MM.1S (cell line): ENCODE results near the gene ANTXR1.

Source experiments
- EZH2 ChIP-seq: fragments of 300-600 bp; sonication (generic); optimal IDR thresholded peaks from 2 replicates; pipeline ENCODE3; 2017; ENCODE audit warnings: low read depth, mild to moderate bottlenecking, antibody characterized with exemption, low read length, mixed read lengths
- TF ChIP-seq, protein P1 (sequence below): fragments of 300-600 bp; sonication (generic); IDR thresholded peaks from 2 replicates; pipeline ENCODE4 v1.5.1; 2016; ENCODE audit warnings: antibody characterized with exemption, low read length, mixed read lengths

- TF ChIP-seq, protein P1, sequence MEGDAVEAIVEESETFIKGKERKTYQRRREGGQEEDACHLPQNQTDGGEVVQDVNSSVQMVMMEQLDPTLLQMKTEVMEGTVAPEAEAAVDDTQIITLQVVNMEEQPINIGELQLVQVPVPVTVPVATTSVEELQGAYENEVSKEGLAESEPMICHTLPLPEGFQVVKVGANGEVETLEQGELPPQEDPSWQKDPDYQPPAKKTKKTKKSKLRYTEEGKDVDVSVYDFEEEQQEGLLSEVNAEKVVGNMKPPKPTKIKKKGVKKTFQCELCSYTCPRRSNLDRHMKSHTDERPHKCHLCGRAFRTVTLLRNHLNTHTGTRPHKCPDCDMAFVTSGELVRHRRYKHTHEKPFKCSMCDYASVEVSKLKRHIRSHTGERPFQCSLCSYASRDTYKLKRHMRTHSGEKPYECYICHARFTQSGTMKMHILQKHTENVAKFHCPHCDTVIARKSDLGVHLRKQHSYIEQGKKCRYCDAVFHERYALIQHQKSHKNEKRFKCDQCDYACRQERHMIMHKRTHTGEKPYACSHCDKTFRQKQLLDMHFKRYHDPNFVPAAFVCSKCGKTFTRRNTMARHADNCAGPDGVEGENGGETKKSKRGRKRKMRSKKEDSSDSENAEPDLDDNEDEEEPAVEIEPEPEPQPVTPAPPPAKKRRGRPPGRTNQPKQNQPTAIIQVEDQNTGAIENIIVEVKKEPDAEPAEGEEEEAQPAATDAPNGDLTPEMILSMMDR, result no peak
- no peak for TF ChIP-seq EZH2
Observed at GRCh38 chr2:69248232-69248631, 235.3 kb downstream of the ANTXR1 start.
